Ammon's horn (tissue), 1 donor: ENCODE results near the gene PTX4.
"Not testable (repeated sequence)": the region's sequence is repeated elsewhere in the genome, so short reads cannot be mapped to it uniquely, and the experiment has no call there.

ENCODE experiments used
- DNase-seq: peaks from one replicate; pipeline ENCODE4 v3.0.0-alpha.2; 2016; ENCODE audit warnings: low spot score

The PTX4 gene

DNA sequence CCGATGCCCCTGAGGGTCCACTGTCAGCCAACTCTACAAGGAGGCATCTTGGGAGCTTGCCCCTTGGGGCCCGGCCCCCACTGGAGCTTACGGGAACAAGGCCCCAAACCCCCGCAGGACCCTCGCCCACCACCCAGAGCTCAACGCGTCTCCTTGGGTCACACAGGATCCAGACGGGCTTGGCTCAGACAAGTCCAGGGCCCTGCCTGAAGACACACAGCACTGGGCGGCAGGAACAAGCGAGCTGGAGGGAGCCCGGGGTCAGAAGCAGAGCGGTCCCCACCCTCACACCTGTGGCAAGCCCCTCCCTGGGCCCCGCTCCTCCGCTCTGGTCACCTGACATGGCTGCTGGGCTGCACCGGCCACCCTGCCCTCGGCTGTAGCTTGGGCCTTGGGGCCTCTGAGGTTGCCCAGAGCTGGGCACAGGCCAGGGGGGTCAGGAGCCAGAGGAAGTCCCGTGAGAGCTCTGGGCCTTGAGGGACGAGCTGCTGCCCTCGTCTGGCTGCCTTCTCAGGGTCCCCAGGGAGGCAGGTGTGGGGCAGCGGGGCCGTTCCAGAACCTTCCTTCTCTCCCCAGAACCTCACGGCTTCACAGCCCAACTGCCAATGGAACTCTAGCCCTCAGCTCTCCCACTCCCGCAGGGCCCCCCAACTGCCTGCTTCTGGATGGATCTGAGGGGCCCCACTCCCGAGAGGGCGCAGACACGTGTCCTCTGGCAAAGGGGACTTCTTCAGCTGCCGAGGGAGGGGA is 44.6 kb downstream of the PTX4 start, which contains the start of gene CCDC154:
Gene CCDC154, minus strand, starts transcription at position 577 of the 750 bp plus-strand sequence. Its CDS starts 234 bp downstream, at position 343.
- DNase-seq = no peak

DNA sequence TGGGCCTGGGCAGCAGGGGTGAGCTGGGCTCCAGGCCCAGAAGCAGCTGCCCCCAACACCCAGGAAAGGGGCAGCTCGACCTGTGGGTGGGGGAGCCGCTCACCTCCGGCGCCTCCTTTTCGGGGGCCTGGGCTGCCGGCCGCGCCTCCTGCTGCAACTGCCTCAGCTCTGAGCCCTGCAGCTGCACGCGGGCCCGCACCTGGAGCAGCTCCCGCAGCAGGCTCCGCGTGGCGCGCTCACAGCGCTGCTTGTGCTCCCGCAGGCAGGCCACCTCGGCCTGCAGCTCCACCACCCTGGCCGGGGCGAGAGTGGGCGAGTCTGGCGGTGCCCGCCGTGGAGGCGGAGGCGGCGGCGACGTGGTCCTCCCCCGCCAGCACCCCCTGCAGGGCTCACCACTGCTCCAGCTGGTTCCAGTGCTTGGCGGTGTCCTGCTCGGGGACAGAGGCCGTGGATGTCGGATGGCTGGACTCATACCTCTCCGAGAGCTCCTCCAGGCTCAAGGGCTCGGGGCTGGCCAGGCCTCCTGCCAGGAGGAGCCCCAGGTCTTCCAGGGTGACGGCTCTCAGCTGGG is 45.3 kb downstream of the PTX4 start:
- no peak for DNase-seq

DNA sequence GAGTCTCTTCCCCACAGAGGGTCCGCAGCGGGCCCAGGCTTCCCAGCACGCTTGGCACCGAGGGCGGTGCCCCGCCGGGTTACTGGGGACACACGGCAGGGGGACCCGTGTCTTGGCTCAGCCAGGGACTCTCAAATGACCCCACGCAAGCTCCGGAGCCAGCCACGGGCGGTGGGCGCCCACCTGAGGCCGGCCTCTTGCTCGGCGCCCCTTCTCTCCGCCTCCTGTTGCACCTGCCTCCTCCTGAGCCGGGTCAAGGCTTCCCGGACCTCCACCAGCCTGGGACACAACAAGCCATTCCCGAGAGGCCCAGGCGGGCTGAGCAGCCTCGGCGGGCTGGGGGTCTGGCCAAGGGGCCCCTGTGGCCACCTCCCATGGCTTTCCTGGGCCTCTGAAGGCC is 46.0 kb downstream of the PTX4 start:
- DNase-seq = no peak

DNA sequence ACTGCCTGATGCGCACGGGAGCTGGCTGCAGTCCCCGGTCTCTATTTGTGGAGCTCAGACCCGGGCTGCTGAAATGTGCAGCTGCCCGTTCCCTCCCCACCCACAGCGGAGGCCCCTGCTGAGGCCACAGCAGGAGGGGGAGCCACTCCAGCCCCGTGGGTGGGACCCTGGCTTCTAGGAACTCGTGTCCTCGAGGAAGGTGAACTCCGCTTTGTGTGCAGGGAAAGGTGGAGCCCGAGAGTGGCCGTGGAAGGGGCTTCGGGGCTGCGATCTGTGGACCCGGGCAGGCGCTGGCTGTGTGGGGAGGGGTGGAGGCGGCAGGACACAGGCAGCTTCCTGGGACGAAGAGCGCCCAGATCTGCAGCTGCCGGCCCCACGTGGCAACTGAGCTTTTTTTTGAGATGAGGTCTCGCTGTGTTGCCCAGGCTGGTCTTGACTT is 47.3 kb downstream of the PTX4 start:
- DNase-seq = no peak

DNA sequence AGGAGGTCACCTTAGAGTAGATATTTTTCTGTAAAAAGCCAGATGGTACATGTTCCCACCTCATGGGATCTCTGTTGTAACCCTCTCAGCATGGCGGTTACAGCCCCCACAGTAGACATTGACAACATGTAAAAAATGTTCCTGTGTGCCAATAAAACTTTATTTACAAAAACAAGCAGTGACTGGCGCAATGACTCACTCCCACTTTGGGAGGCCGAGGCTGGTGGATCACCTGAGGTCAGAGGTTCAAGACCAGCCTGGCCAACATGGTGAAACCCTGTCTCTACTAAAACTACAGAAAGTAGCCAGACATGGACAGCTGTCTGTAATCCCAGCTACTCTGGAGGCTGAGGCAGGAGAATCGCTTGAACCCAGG is 49.1 kb downstream of the PTX4 start:
- not testable (repeated sequence) for DNase-seq

DNA sequence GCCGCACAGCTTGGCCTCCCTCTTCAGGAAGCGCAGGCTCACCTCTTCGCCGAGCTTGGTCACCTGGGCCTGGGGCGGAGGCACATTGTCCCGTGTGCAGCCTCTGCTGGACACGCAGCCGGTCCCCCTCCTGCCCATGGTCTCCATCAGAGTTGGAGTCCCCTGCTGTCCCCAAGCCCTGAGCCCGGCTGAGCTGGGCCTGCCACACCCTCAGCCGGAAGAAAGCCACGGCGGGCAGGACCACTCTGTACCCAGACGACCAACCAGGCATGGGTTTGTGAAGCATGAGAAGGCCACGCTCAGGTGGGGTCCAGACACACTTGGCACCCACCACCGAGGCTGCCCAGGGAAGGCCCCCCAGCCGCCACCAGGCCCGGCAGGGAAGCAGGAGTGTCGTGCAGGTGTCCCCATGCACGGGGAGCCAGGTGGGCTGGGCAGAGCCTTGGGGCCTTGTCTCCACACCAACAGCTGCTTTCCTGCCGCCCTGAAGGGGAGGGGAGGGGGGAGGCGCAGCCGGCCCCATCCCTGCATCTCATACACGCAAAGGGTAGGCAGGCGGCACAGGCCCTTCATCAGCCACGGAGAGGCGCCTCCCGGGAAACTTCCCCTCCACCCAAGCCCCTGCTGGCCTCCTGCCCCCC is 49.6 kb downstream of the PTX4 start:
- no peak for DNase-seq

DNA sequence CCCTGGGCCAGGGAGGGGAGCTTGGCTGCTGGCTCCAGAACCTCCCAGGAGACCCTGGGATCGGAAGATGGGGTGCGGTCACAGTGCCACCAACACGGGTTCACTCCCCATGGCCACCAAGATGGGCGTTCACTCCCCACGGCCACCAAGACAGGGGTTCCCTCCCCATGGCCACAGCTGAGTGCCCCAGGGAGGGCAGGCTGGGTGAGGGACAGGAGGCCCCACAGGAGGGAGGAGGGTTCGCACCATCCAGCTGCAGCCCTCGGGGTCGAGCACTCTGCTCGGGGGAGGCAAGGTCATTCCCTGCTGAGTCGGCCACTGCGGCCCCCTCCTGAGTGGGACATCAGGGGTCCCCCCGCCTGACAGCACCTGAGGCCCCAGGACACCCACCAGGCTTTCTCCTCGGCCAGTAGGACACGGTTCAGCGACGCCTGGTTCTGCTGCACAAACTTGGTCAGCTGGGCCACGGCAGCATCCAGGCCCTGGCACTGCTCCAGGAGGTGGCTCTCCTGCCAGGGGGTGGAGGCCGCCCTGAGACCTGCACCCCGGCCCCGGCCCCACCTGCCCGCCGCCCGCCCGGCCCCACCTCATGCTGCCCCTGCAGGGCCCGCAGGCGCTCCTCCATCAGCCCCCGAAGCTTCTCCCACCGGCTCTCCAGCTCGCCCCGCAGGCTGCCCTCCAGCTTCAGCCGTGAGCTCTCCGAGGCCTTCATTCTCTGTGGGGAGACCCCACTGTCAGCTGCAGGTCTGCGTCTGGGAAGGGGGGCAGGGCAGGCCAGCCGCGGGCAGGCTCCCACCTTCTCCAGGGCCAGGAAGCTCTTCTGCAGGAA is 50.3 kb downstream of the PTX4 start:
- no peak for DNase-seq

DNA sequence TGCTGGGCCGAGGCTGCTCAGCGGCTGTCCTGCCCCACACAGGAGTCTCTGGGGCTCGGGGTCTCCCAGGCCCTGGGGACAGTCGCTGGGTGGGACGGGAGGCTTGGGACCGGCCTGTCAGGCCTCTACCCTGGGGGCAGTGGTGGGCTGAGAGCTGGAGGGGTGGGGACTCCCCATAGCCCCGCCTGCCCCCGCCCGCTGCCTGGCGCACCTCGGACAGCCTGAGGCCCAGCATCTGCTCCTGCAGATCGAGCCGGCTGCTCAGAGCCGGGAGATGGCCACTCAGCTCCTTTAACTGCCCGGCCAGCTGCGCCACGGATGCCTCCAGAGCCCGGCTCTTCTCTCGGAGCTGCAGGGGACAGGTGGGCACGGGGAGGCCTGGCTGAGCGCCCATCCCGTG is 51.1 kb downstream of the PTX4 start:
- no peak for DNase-seq

DNA sequence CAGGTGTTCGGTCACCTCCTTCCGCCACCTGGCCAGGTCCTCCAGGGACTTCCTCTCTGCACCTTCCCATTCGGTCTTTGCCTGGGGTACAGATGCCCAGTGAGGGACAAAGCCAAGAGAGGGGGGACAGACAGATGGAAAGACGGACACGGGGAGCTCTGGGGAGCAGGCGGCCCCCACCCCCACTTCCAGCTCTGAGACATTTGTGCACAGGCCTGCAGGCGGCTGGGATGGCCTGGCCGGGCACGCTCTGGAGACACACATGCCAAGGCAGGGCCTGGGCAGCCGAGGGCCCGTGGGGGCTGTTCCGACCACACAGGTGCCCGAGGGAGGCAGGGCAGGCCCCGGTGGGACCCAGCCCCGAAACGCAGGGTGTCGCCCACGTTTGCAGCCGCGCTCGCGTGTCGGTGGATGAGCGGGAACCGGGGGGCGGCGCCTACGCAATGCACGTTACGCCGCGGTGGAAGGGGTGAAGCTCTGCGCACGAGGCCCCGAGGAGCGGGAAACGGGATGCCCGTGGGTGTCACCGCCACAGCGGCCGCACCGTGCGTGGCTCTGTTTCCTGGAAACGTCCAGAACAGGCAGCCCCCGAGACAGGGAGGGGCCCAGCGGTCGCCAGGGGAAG is 51.9 kb downstream of the PTX4 start:
- no peak for DNase-seq

DNA sequence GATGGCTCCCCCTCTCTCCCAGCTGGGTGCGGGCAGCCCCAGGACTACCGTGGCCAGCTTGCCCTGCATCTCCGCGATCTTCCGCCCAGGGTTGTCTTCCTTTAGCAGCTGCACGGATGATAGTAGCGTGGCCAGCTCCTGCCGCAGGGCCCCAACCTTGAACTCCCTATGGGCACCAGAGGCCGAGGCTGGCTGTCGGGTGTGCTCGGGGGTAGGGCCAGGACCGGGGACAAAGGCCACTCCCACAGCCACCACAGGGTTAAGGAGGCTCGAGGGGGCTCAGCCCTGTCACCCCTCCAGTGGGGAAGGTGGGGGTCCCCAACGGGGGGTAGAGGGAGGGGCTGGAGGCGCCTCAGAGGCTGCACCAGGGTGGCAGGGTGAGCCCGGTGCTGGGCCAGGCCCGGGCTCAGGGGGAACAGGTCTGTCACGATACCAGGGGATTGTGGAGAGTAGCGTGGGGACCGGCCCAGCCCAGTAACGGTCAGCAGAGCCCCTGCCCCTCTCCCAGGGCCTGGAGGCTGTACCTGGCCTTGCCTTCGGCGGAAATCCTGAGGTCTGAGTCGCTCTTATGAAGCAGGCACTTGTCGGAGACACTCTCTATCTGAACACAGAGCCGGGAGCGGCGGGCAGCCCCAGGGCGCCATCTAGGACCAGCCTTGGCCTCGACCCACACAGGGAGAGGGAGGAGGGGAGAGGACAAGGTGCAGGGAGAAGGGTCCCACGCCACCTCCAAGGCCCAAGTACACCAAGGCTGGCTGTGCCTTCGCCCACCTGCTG is 52.6 kb downstream of the PTX4 start:
- DNase-seq = no peak
